Uterus (tissue), 4 donors: Measurements from ENCODE around the gene DGUOK. TPM values are rescaled to one million over a fixed set of nuclear protein-coding genes. Genes with fewer than 3 reads are reported as not detected.
"Not testable (repeated sequence)": the region's sequence is repeated elsewhere in the genome, so short reads cannot be mapped to it uniquely, and the experiment has no call there.

Experiments used
- DNase-seq, 2 donors: peaks; one replicate each; pipeline ENCODE4 v3.0.0-alpha.2; 2019 to 2020
- H3K27ac ChIP-seq, 2 donors: fragments of 200-600 bp; sonication (generic); 1 replicate in 1 of 2; 2 replicates in 1 of 2; pipeline ENCODE4 v1.5.1; 2016 to 2018
- H3K27me3 ChIP-seq, 2 donors: fragments of 200-600 bp; sonication (generic); one replicate each; pipeline ENCODE4 v1.5.1; 2018 to 2019; ENCODE audit warnings: control low read depth in 1 of 2
- H3K36me3 ChIP-seq, 2 donors: fragments of 200-600 bp; sonication (generic); one replicate each; pipeline ENCODE4 v1.5.1; 2019; ENCODE audit warnings: control low read depth in 1 of 2
- H3K4me1 ChIP-seq, 2 donors: fragments of 200-600 bp; sonication (generic); one replicate each; pipeline ENCODE4 v1.5.1; 2018 to 2019; ENCODE audit warnings: control low read depth in 1 of 2
- H3K4me3 ChIP-seq, 2 donors: fragments of 200-600 bp; sonication (generic); 1 replicate in 1 of 2; 2 replicates in 1 of 2; pipeline ENCODE4 v1.5.1; 2018 to 2019; ENCODE audit warnings: mild to moderate bottlenecking in 1 of 2
- H3K9me3 ChIP-seq, 2 donors: fragments of 200-600 bp; sonication (generic); one replicate each; pipeline ENCODE4 v1.5.1; 2019; ENCODE audit warnings: control low read depth in 1 of 2
- CTCF ChIP-seq, 4 experiments: fragments of 200-600 bp in 2 of 4; fragments of 450-650 bp in 2 of 4; sonication (generic) in 2 of 4; IDR thresholded peaks; one replicate each; pipeline ENCODE4 v1.5.1; 2016 to 2019; ENCODE audit warnings: antibody characterized with exemption in 4 of 4, mild to moderate bottlenecking in 2 of 4, moderate library complexity in 1 of 4
- POLR2A ChIP-seq, 2 donors: fragments of 450-650 bp; IDR thresholded peaks; one replicate each; pipeline ENCODE4 v1.6.1; 2016; ENCODE audit warnings: antibody characterized with exemption in 2 of 2, mild to moderate bottlenecking in 1 of 2, moderate library complexity in 1 of 2
- intact Hi-C: fragments of 100-400 bp; cut with DNase I; formaldehyde crosslinking; loops from one replicate; pipeline ENCODE4 v1.15.1; 2023; ENCODE audit warnings: low total_unique reads
- total RNA-seq, 4 donors: library from RNA; depleted of rRNA in 3 of 4; stranded (reverse); fragments of >200 nt in 3 of 4; gene quantifications; one replicate each; pipeline versions ENCODE4 v1.1.0 to v1.2.4, GENCODE V29; 2014 to 2023
- donor health status: DM: yes; HTN: yes; CAD: no.

The DGUOK gene
- total RNA-seq, 4 donors from 2014 or later, result 43.6 to 128 (median 58.6) TPM

DNA sequence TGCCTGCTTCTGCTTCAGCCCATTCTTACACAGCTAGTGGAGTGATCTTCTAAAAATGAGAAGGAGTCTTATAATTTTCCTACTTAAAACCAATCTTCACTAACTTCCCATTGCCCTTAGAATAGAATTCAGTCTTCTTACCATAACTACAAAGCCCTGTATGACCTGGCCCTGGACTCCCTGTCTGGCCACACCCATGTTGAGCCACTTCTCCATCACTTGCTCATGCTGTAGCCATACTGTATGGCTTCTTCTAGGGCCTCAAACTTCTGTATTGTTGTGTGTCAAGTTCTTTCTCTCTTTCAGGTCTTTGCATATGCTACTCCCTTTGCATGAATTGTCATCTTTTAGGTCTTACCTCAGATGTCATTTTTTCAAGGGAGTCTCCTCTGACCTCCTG lies 11.2 kb downstream of the DGUOK start:
- intact Hi-C loops, result loop anchor here (10.0 kb wide), 1 partner anchor 67 kb away; no protein-coding TSS in a partner anchor
- no peak for DNase-seq
- Histone ChIP-seq H3K9me3 (no peaks in the 10 kb centered on the region), H3K36me3 (no peaks in the 10 kb centered on the region), H3K27ac (no peak overlapping the region), H3K27me3 (no peaks in the 10 kb centered on the region), H3K4me1 (peaks cover 0 to 4% of the 10 kb centered on the region in 2 donors), H3K4me3 (no peak overlapping the region)
- no peak for TF ChIP-seq CTCF (IDR thresholded peaks at IDR 0.05)
- TF ChIP-seq POLR2A (IDR thresholded peaks at IDR 0.05), result no peak

- TF ChIP-seq POLR2A (IDR thresholded peaks at IDR 0.05) (no peak), CTCF (IDR thresholded peaks at IDR 0.05) (no peak)
- Histone ChIP-seq H3K27ac (no peak overlapping the region), H3K4me3 (no peak overlapping the region), H3K27me3 (no peaks in the 10 kb centered on the region), H3K36me3 (no peaks in the 10 kb centered on the region), H3K9me3 (no peaks in the 10 kb centered on the region), H3K4me1 (peaks cover 0 to 4% of the 10 kb centered on the region in 2 donors)
- no peak for DNase-seq
- intact Hi-C loops, result loop anchor here (10.0 kb wide), 1 partner anchor 66 kb away; no protein-coding TSS in a partner anchor
Measured at GRCh38 chr2:73938718-73939352, 12.2 kb downstream of the DGUOK start.

DNA sequence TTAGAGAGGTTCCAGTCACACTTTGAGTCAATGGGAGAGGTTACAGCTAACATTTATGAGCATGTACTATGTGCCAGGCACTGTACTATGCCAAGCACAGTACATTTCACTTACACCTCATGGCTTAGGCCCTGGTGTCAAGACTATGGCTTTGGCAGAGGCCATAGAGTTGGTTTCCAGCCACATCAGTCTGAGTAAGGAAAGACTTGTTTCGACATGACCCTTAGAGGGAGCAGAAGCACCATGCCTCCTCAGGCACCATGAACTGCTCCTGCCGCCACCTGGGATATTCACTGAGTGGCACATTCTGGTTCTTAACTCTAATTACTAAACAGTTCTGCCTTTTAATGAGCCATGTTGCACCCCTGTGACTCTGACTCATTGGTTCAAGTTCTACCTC lies 12.7 kb downstream of the DGUOK start:
- intact Hi-C loops, result loop anchor here (10.0 kb wide), 1 partner anchor 65 kb away; no protein-coding TSS in a partner anchor

DNA sequence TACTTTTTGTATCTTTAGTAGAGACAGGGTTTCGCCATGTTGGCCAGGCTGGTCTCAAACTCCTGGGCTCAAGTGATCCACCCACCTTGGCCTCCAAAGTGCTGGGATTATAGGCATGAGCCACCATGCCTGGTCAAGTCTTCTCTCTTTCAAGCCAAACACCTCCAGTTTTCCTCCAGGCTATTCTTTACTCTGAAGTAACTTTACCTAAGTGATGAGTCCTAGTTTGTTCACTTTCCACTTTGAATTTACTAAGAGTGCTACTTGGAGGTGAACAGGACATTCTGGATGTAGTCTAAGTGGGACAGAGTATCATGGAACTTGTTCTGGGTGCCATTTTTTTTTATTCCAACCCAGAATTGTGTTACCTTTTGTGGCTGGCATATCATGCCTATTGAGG lies 13.4 kb downstream of the DGUOK start:
- H3K27me3 ChIP-seq, H3K4me3 ChIP-seq, H3K36me3 ChIP-seq, intact Hi-C loops, H3K4me1 ChIP-seq, H3K9me3 ChIP-seq, DNase-seq, H3K27ac ChIP-seq: not testable (repeated sequence)

More for the DNA sequence above, 12.7 kb downstream of the DGUOK start:
- H3K27ac ChIP-seq, result no peak overlapping the region
- H3K4me1 ChIP-seq, result peaks cover 0 to 4% of the 10 kb centered on the region in 2 donors
- no peak for DNase-seq
- H3K4me3 ChIP-seq, result no peak overlapping the region
- H3K36me3 ChIP-seq, result no peaks in the 10 kb centered on the region
- no peaks in the 10 kb centered on the region for H3K27me3 ChIP-seq
- H3K9me3 ChIP-seq, result no peaks in the 10 kb centered on the region
- TF ChIP-seq POLR2A (IDR thresholded peaks at IDR 0.05) (no peak), CTCF (IDR thresholded peaks at IDR 0.05) (no peak)

GRCh38 chr2:73942664-73943063 lies 16.0 kb downstream of the DGUOK start:
- intact Hi-C loops, result no loop called here
- Histone ChIP-seq H3K27ac (no peak overlapping the region), H3K36me3 (no peaks in the 10 kb centered on the region), H3K4me3 (no peak overlapping the region), H3K4me1 (no peaks in the 10 kb centered on the region), H3K9me3 (no peaks in the 10 kb centered on the region), H3K27me3 (no peaks in the 10 kb centered on the region)
- DNase-seq, result no peak
- no peak for TF ChIP-seq POLR2A (IDR thresholded peaks at IDR 0.05)
- TF ChIP-seq CTCF (IDR thresholded peaks at IDR 0.05), result no peak
